ENCODE measurements around the gene PYGB.
"Not testable (repeated sequence)": the region's sequence is repeated elsewhere in the genome, so short reads cannot be mapped to it uniquely, and the experiment has no call there.

PYGB gene

GRCh38 chr20:25230166-25230831, 17.6 kb upstream of the PYGB start:
- DNase-seq, result no peak

GRCh38 chr20:25233016-25233772, 14.7 kb upstream of the PYGB start:
- no peak for DNase-seq

GRCh38 chr20:25234009-25234849, 13.7 kb upstream of the PYGB start:
- DNase-seq, result not testable (repeated sequence)

- no peak for DNase-seq
Measured at GRCh38 chr20:25236450-25237304, 11.2 kb upstream of the PYGB start.

- DNase-seq, result no peak
Measured at GRCh38 chr20:25237610-25238318, 10.1 kb upstream of the PYGB start.

- DNase-seq, result no peak
Measured at GRCh38 chr20:25238319-25239037, 9.4 kb upstream of the PYGB start.

- DNase-seq, result no peak
Measured at GRCh38 chr20:25239387-25240370, 8.2 kb upstream of the PYGB start.

- DNase-seq, result not testable (repeated sequence)
Measured at GRCh38 chr20:25240851-25241658, 6.8 kb upstream of the PYGB start.

GRCh38 chr20:25241659-25241955, 6.3 kb upstream of the PYGB start:
- not testable (repeated sequence) for DNase-seq

- no peak for DNase-seq
Measured at GRCh38 chr20:25242231-25242630, 5.7 kb upstream of the PYGB start.

- DNase-seq, result no peak
Measured at GRCh38 chr20:25243416-25243979, 4.4 kb upstream of the PYGB start.

GRCh38 chr20:25244976-25245375, 2.9 kb upstream of the PYGB start:
- DNase-seq, result no peak

GRCh38 chr20:25245461-25245860, 2.4 kb upstream of the PYGB start:
- no peak for DNase-seq

GRCh38 chr20:25246182-25246999, 1.5 kb upstream of the PYGB start:
- DNase-seq, result no peak

- DNase-seq, result no peak
Measured at GRCh38 chr20:25247000-25247517, 826 bp upstream of the PYGB start.

- no peak for DNase-seq
Measured at GRCh38 chr20:25247518-25247955, 348 bp upstream of the PYGB start.

GRCh38 chr20:25248786-25249172, 894 bp downstream of the PYGB start:
- no peak for DNase-seq
